IMR-90 (cell line): ENCODE results near the gene SPINT2.

Source experiments
- CEBPB ChIP-seq: IDR thresholded peaks from 2 replicates; pipeline ENCODE4 v1.6.1; 2012; ENCODE audit warnings: low read depth, low read length, improper control_type of control experiment
- CHD1 ChIP-seq: IDR thresholded peaks from 2 replicates; pipeline ENCODE4 v1.6.1; 2012; ENCODE audit warnings: low read depth, low read length, improper control_type of control experiment
- MXI1 ChIP-seq: IDR thresholded peaks from 2 replicates; pipeline ENCODE4 v1.6.1; 2012; ENCODE audit warnings: low read depth, mild to moderate bottlenecking, low read length, moderate library complexity, borderline replicate concordance
- POLR2A ChIP-seq: IDR thresholded peaks from 2 replicates; pipeline ENCODE4 v1.6.1; 2012; ENCODE audit warnings: mild to moderate bottlenecking, low read depth, low read length
- RAD21 ChIP-seq: IDR thresholded peaks from 2 replicates; pipeline ENCODE4 v1.6.1; 2012; ENCODE audit warnings: low read length, improper control_type of control experiment
- TF ChIP-seq, protein P1 (sequence below): conservative IDR thresholded peaks from 2 replicates; pipeline ENCODE4 v1.5.1; 2012; ENCODE audit warnings: mild to moderate bottlenecking, low read depth, low read length, improper control_type of control experiment

DNA sequence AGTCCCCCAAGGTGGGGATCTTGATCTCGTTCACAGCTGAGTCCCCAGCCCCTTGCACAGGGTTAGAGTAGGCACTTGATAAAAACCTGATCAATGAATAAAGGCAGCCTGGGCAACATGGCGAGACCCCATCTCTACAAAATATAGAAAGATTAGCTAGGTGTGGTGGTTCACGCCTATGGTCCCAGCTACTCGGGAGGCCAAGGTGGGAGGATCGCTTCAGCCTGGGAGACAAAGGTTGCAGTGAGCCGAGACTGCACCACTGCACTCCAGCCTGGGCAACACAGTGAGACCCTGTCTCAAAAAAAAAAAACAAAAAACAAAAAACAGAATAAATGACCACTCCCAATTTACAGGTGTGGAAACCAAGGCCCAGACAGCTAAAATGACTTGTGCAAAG is 46.6 kb downstream of the SPINT2 start:
- TF ChIP-seq, protein P1, sequence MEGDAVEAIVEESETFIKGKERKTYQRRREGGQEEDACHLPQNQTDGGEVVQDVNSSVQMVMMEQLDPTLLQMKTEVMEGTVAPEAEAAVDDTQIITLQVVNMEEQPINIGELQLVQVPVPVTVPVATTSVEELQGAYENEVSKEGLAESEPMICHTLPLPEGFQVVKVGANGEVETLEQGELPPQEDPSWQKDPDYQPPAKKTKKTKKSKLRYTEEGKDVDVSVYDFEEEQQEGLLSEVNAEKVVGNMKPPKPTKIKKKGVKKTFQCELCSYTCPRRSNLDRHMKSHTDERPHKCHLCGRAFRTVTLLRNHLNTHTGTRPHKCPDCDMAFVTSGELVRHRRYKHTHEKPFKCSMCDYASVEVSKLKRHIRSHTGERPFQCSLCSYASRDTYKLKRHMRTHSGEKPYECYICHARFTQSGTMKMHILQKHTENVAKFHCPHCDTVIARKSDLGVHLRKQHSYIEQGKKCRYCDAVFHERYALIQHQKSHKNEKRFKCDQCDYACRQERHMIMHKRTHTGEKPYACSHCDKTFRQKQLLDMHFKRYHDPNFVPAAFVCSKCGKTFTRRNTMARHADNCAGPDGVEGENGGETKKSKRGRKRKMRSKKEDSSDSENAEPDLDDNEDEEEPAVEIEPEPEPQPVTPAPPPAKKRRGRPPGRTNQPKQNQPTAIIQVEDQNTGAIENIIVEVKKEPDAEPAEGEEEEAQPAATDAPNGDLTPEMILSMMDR = no peak
- TF ChIP-seq RAD21 = no peak
- TF ChIP-seq CHD1 = no peak
- TF ChIP-seq MXI1 = no peak
- no peak for TF ChIP-seq POLR2A
- TF ChIP-seq CEBPB = no peak
